ENCODE data around the gene MAVS. TPM values are rescaled to one million over a fixed set of nuclear protein-coding genes. Genes with fewer than 3 reads are reported as not detected.
A peak's percentile ranks its signal among the peaks of the same experiment; 100 is the strongest.

The MAVS gene
- total RNA-seq, 1 donor from 2014 or later = 37.8 TPM

DNA sequence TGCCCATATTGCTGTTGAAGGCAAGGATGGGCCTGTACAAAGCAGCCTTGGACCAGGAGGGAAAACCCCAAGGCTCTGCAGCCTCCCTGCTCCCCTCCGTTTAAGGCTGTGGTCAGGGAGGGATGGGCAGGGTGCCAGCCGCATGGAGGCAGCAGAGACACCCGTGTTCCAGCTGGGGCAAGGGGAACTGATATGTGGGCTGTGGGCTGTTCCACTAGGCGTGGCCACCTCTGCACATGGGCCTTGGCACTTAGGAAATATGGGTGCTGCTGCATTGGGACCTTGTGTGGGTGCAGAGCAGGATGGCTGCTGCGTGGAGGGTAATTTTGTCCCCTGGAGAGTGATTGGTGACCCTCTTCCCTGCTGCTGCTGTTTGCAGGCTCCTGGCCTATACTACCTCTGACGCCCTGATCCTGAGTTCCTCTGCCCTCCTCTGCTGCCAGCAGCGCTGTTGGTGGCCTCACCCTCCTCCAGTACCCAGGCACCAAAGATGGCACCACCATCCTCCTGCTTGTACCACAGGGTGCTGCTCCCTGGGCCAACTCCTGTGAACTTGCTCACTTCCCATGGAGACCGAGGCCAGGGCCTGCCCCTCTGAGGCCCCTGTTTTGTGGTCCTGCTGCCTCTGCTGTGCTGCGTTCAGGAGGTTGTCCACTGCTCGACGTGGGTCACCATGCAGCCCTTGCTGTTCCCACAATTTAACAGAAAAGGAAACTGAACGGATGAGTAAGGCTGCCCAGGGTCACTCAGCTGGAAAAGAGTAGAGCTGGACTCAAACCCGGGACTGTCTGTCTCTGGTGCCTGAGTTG lies 77.9 kb downstream of the MAVS start:
- ATAC-seq (peak; percentile 50), DNase-seq (ENCODE audit: low spot score) (no peak)
- intact Hi-C loops (cut with DNase I) = no loop called here

DNA sequence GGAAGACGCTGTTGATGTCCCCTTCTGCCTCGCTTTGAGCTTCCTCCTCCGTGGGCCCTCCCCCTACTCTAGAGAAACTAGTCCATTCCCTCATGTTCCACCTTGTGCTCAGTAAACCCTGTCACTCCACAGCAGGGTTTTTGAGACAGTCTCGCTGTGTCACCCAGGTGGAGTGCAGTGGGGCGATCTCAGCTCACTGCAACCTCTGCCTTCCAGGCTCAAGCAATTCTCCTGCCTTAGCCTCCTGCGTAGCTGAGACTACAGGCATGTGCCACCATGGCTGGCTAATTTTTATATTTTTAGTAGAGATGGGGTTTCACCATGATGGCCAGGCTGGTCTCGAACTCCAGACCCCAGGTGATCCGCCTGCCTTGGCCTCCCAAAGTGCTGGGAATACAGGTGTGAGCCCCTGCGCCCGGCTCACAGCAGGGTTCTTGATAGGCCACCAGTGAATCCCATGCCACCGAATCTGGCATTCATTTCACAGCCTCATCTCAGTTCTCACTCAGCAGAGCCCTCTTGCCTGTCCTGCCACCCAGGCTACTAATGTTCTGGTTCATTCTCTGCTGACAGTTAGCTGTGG lies 78.6 kb downstream of the MAVS start:
- no peak for ATAC-seq
- intact Hi-C loops (cut with DNase I) = no loop called here
- no peak for DNase-seq (ENCODE audit: low spot score)

Small RNAs within 50 kb of the gene (microRNA-seq; reads per million reads assigned to microRNA genes)
- gene MIR103A2 (not detected), gene MIR103B2 (not detected)

Other genes with a start within 250 kb of the MAVS start
- not detected for gene GFRA4, start 183.4 kb upstream of the MAVS start, total RNA-seq
- gene ADAM33, start 164.8 kb upstream of the MAVS start, total RNA-seq = 117 TPM
- 19.2 TPM for gene SIGLEC1, start 134.2 kb upstream of the MAVS start, total RNA-seq
- 20.4 TPM for gene HSPA12B, start 114.1 kb upstream of the MAVS start, total RNA-seq
- gene ADISSP, start 79.1 kb upstream of the MAVS start, total RNA-seq = 25.7 TPM
- gene SPEF1, start 65.4 kb upstream of the MAVS start, total RNA-seq = not detected
- 71.0 TPM for gene CENPB, start 60.1 kb upstream of the MAVS start, total RNA-seq
- 55.2 TPM for gene CDC25B, start 50.5 kb upstream of the MAVS start, total RNA-seq
- gene AP5S1, start 26.3 kb upstream of the MAVS start, total RNA-seq = 8.4 TPM
- gene PANK2, start 42.6 kb downstream of the MAVS start, total RNA-seq = 48.5 TPM
- gene RNF24, start 168.7 kb downstream of the MAVS start, total RNA-seq = 37.7 TPM